GM19193 (cell line): ENCODE results near the gene DEFB115.

ENCODE experiments used
- POLR2A ChIP-seq: IDR thresholded peaks from 4 replicates; pipeline ENCODE4 v1.6.1; 2011; ENCODE audit not compliant: insufficient read depth, insufficient read length; ENCODE audit errors: extremely low read depth

The DEFB115 gene

GRCh38 chr20:31257364-31257763, at the start of gene DEFB115:
Gene DEFB115, plus strand, starts transcription at chr20:31257664. Its CDS starts 0 bp downstream, at chr20:31257664.
- no peak for TF ChIP-seq POLR2A

GRCh38 chr20:31236953-31237352, 20.5 kb upstream of the DEFB115 start:
- no peak for TF ChIP-seq POLR2A

- no peak for TF ChIP-seq POLR2A
Observed at GRCh38 chr20:31237763-31238162, 19.7 kb upstream of the DEFB115 start.

GRCh38 chr20:31239139-31239538, 18.3 kb upstream of the DEFB115 start:
- TF ChIP-seq POLR2A = no peak

- no peak for TF ChIP-seq POLR2A
Observed at GRCh38 chr20:31256959-31257358, 505 bp upstream of the DEFB115 start.

- TF ChIP-seq POLR2A = no peak
Observed at GRCh38 chr20:31260326-31260932, 3.0 kb downstream of the DEFB115 start.

GRCh38 chr20:31274441-31274840, 17.0 kb downstream of the DEFB115 start:
- TF ChIP-seq POLR2A = no peak

- TF ChIP-seq POLR2A = no peak
Observed at GRCh38 chr20:31278178-31278577, 20.7 kb downstream of the DEFB115 start.

GRCh38 chr20:31308535-31309162, 51.2 kb downstream of the DEFB115 start, which contains the start of gene DEFB116:
Gene DEFB116, minus strand, starts transcription at chr20:31308585. Its CDS starts 0 bp downstream, at chr20:31308585.
- no peak for TF ChIP-seq POLR2A
